GM12878 (cell line): Measurements from ENCODE around the gene GOPC. TPM values are rescaled to one million over a fixed set of nuclear protein-coding genes. Genes with fewer than 3 reads are reported as not detected.

Experiments
- ASH2L ChIP-seq: fragments of 300-600, 200-600 bp; sonication (generic); IDR thresholded peaks from 2 replicates; pipeline ENCODE4 v1.6.1; 2017; ENCODE audit warnings: low read depth, mild to moderate bottlenecking, borderline replicate concordance
- CBX3 ChIP-seq: fragments of 200-600 bp; sonication (generic); IDR thresholded peaks from 2 replicates; pipeline ENCODE4 v1.6.1; 2016; ENCODE audit warnings: low read depth, borderline replicate concordance
- CREB1 ChIP-seq: IDR thresholded peaks from 2 replicates; pipeline ENCODE4 v1.6.1; 2012; ENCODE audit warnings: low read depth, mild to moderate bottlenecking, inconsistent platforms
- IKZF2 ChIP-seq, 2 experiments: fragments of 450-650 bp; IDR thresholded peaks; 2 replicates each; pipeline ENCODE4 v1.6.1; 2017; ENCODE audit warnings: mild to moderate bottlenecking in 2 of 2, moderate library complexity in 2 of 2
- MTA3 ChIP-seq: IDR thresholded peaks from 2 replicates; pipeline ENCODE4 v1.6.1; 2012; ENCODE audit warnings: low read length, inconsistent platforms, borderline replicate concordance
- NFYB ChIP-seq: IDR thresholded peaks from 2 replicates; pipeline ENCODE4 v1.6.1; 2011; ENCODE audit warnings: low read depth, mild to moderate bottlenecking, low read length, improper control_type of control experiment, moderate library complexity; ENCODE audit not compliant: insufficient read depth
- NR2C1 ChIP-seq: fragments of 450-650 bp; IDR thresholded peaks from 2 replicates; pipeline ENCODE4 v1.6.1; 2017; ENCODE audit warnings: antibody characterized with exemption, mild to moderate bottlenecking, moderate library complexity
- RELA ChIP-seq: fragments of 450-650 bp; IDR thresholded peaks from 2 replicates; pipeline ENCODE4 v1.8.0; 2014; ENCODE audit warnings: borderline replicate concordance; ENCODE audit not compliant: partially characterized antibody
- SRF ChIP-seq, 2 experiments: IDR thresholded peaks; 2 replicates each; pipeline ENCODE4 v1.6.1; 2011; ENCODE audit warnings: low read depth in 2 of 2, low read length in 2 of 2, mild to moderate bottlenecking in 1 of 2, moderate library complexity in 1 of 2
- SUZ12 ChIP-seq: fragments of 200-600 bp; sonication (generic); IDR thresholded peaks from one replicate; pipeline ENCODE4 v1.6.1; 2018; ENCODE audit warnings: antibody characterized with exemption, mild to moderate bottlenecking; ENCODE audit not compliant: unreplicated experiment
- TCF7 ChIP-seq: IDR thresholded peaks from 2 replicates; pipeline ENCODE4 v1.6.1; 2014; ENCODE audit warnings: antibody characterized with exemption, borderline replicate concordance
- polyA plus RNA-seq, 11 experiments: library from polyadenylated mRNA; depleted of rRNA in 4 of 11; unstranded in 6 of 11; stranded (reverse) in 5 of 11; fragments of >200 nt; fragmentation: Nextera tagmentation in 4 of 11; fragmentation: Illumina TruSeq in 1 of 11; extraction: Ambion mirVana in 4 of 11; extraction: Trizol in 1 of 11; gene quantifications; 1 replicate in 1 of 11; 2 replicates in 10 of 11; pipeline versions ENCODE4 v1.2.1 to v1.2.3, GENCODE V29; 2011 to 2016; ENCODE audit warnings: inconsistent platforms in 2 of 11, missing spikeins in 2 of 11, low read depth in 1 of 11
- total RNA-seq, 4 experiments: library from RNA; depleted of rRNA in 3 of 4; stranded (reverse); fragments of >200 nt in 3 of 4; fragmentation: Illumina TruSeq in 1 of 4; extraction: Trizol in 1 of 4; gene quantifications; 2 replicates each; pipeline versions ENCODE4 v1.2.1 to v1.2.3, GENCODE V29; 2013 to 2021
- TF ChIP-seq, protein P1 (sequence below): fragments of 450-650 bp; IDR thresholded peaks from 2 replicates; pipeline ENCODE4 v1.6.1; 2017; ENCODE audit warnings: mild to moderate bottlenecking, moderate library complexity
- TF ChIP-seq, protein P2 (sequence below): fragments of 450-650 bp; formaldehyde crosslinking; IDR thresholded peaks from 2 replicates; pipeline ENCODE4 v1.4.0; 2020; ENCODE audit warnings: mild to moderate bottlenecking, moderate library complexity
- TF ChIP-seq, protein P3 (sequence below), 3 experiments: IDR thresholded peaks in 2 of 3; conservative IDR thresholded peaks in 1 of 3; 2 replicates each; pipeline ENCODE4 v1.5.1; 2011; ENCODE audit warnings: low read depth in 3 of 3, low read length in 3 of 3, mild to moderate bottlenecking in 3 of 3, control low read depth in 2 of 3, moderate library complexity in 2 of 3, inconsistent platforms in 1 of 3, mixed read lengths in 1 of 3; ENCODE audit not compliant: control insufficient read depth in 2 of 3, insufficient read depth in 1 of 3; ENCODE audit errors: extremely low read depth in 1 of 3
- TF ChIP-seq, protein P4 (sequence below): fragments of 450-650 bp; IDR thresholded peaks from 2 replicates; pipeline ENCODE4 v1.6.1; 2014; ENCODE audit warnings: mild to moderate bottlenecking

Gene GOPC
- total and polyA plus RNA-seq, 10 of the 15 experiments (the other 5 are each of a cell fraction or from before 2014, with no cell fraction given): 5.8 to 28.5 (median 18.0) TPM

DNA sequence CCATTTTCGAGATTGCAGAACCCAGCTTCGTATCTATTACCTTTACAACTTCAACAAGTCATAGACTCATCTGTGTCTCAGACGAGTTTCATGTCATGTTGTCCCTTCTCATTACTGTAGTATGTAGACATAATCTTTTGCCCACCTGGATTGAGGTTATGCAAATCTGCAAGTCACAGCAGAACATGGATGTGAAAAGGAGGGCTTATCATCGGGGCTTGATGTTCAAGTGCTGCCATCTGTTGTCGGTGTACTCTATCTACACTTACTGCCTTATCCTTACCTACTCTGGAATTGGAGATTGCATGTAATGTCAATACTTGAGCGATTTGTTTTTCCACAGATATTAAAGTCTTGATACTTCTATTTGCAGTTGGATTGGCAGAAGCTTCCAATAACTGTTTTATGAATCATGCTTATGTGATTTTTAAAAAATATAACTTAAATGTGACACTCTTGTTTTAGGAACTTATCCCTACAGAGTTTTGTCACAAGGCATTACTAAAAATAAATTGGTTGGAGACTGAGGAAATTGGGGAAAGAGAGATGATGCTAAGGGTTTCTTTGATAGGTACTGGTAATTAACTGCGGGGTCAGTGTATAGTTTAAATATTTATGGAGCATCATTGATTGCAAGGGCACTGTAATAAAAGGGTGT, 3.0 kb upstream of the GOPC start (continued):
- no peak for TF ChIP-seq ASH2L
- TF ChIP-seq MTA3: no peak
- TF ChIP-seq NR2C1: no peak
- TF ChIP-seq RELA: peak; percentile 13
- TF ChIP-seq CREB1: 0 out of 2 replicates have a peak, but pooled peaks have one; percentile 18
- TF ChIP-seq, protein P1, sequence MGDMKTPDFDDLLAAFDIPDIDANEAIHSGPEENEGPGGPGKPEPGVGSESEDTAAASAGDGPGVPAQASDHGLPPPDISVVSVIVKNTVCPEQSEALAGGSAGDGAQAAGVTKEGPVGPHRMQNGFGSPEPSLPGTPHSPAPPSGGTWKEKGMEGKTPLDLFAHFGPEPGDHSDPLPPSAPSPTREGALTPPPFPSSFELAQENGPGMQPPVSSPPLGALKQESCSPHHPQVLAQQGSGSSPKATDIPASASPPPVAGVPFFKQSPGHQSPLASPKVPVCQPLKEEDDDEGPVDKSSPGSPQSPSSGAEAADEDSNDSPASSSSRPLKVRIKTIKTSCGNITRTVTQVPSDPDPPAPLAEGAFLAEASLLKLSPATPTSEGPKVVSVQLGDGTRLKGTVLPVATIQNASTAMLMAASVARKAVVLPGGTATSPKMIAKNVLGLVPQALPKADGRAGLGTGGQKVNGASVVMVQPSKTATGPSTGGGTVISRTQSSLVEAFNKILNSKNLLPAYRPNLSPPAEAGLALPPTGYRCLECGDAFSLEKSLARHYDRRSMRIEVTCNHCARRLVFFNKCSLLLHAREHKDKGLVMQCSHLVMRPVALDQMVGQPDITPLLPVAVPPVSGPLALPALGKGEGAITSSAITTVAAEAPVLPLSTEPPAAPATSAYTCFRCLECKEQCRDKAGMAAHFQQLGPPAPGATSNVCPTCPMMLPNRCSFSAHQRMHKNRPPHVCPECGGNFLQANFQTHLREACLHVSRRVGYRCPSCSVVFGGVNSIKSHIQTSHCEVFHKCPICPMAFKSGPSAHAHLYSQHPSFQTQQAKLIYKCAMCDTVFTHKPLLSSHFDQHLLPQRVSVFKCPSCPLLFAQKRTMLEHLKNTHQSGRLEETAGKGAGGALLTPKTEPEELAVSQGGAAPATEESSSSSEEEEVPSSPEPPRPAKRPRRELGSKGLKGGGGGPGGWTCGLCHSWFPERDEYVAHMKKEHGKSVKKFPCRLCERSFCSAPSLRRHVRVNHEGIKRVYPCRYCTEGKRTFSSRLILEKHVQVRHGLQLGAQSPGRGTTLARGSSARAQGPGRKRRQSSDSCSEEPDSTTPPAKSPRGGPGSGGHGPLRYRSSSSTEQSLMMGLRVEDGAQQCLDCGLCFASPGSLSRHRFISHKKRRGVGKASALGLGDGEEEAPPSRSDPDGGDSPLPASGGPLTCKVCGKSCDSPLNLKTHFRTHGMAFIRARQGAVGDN: no peak
- TF ChIP-seq, protein P2, sequence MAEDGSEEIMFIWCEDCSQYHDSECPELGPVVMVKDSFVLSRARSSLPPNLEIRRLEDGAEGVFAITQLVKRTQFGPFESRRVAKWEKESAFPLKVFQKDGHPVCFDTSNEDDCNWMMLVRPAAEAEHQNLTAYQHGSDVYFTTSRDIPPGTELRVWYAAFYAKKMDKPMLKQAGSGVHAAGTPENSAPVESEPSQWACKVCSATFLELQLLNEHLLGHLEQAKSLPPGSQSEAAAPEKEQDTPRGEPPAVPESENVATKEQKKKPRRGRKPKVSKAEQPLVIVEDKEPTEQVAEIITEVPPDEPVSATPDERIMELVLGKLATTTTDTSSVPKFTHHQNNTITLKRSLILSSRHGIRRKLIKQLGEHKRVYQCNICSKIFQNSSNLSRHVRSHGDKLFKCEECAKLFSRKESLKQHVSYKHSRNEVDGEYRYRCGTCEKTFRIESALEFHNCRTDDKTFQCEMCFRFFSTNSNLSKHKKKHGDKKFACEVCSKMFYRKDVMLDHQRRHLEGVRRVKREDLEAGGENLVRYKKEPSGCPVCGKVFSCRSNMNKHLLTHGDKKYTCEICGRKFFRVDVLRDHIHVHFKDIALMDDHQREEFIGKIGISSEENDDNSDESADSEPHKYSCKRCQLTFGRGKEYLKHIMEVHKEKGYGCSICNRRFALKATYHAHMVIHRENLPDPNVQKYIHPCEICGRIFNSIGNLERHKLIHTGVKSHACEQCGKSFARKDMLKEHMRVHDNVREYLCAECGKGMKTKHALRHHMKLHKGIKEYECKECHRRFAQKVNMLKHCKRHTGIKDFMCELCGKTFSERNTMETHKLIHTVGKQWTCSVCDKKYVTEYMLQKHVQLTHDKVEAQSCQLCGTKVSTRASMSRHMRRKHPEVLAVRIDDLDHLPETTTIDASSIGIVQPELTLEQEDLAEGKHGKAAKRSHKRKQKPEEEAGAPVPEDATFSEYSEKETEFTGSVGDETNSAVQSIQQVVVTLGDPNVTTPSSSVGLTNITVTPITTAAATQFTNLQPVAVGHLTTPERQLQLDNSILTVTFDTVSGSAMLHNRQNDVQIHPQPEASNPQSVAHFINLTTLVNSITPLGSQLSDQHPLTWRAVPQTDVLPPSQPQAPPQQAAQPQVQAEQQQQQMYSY (CRISPR knock-in tag): no peak
- no peak for TF ChIP-seq IKZF2 (IDR thresholded peaks at IDR 0.05)
- TF ChIP-seq TCF7: no peak
- TF ChIP-seq SRF (IDR thresholded peaks at IDR 0.05; ENCODE audit: low read depth in 2 of 2, low read length in 2 of 2): no peak
- TF ChIP-seq, protein P3, sequence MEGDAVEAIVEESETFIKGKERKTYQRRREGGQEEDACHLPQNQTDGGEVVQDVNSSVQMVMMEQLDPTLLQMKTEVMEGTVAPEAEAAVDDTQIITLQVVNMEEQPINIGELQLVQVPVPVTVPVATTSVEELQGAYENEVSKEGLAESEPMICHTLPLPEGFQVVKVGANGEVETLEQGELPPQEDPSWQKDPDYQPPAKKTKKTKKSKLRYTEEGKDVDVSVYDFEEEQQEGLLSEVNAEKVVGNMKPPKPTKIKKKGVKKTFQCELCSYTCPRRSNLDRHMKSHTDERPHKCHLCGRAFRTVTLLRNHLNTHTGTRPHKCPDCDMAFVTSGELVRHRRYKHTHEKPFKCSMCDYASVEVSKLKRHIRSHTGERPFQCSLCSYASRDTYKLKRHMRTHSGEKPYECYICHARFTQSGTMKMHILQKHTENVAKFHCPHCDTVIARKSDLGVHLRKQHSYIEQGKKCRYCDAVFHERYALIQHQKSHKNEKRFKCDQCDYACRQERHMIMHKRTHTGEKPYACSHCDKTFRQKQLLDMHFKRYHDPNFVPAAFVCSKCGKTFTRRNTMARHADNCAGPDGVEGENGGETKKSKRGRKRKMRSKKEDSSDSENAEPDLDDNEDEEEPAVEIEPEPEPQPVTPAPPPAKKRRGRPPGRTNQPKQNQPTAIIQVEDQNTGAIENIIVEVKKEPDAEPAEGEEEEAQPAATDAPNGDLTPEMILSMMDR (IDR thresholded peaks at IDR 0.05 in 2 of 3, conservative IDR thresholded peaks at IDR 0.05 in 1 of 3; ENCODE audit: control insufficient read depth in 2 of 3, extremely low read depth in 1 of 3, insufficient read depth in 1 of 3, low read depth in 3 of 3, low read length in 3 of 3): peak; percentile 71 to 80 (median 78)
- TF ChIP-seq, protein P4, sequence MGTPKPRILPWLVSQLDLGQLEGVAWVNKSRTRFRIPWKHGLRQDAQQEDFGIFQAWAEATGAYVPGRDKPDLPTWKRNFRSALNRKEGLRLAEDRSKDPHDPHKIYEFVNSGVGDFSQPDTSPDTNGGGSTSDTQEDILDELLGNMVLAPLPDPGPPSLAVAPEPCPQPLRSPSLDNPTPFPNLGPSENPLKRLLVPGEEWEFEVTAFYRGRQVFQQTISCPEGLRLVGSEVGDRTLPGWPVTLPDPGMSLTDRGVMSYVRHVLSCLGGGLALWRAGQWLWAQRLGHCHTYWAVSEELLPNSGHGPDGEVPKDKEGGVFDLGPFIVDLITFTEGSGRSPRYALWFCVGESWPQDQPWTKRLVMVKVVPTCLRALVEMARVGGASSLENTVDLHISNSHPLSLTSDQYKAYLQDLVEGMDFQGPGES: no peak
- no peak for TF ChIP-seq SUZ12
- TF ChIP-seq CBX3: no peak
- TF ChIP-seq NFYB: no peak
